GM18867 (cell line): ENCODE measurements around the gene PCID2.

Experiments
- ATAC-seq: cut with Tn5 transposase; IDR thresholded peaks from one replicate; pipeline ENCODE4 v1.9.1; 2021; ENCODE audit warnings: mild to moderate bottlenecking, moderate library complexity; ENCODE audit not compliant: unreplicated experiment

PCID2 gene

DNA sequence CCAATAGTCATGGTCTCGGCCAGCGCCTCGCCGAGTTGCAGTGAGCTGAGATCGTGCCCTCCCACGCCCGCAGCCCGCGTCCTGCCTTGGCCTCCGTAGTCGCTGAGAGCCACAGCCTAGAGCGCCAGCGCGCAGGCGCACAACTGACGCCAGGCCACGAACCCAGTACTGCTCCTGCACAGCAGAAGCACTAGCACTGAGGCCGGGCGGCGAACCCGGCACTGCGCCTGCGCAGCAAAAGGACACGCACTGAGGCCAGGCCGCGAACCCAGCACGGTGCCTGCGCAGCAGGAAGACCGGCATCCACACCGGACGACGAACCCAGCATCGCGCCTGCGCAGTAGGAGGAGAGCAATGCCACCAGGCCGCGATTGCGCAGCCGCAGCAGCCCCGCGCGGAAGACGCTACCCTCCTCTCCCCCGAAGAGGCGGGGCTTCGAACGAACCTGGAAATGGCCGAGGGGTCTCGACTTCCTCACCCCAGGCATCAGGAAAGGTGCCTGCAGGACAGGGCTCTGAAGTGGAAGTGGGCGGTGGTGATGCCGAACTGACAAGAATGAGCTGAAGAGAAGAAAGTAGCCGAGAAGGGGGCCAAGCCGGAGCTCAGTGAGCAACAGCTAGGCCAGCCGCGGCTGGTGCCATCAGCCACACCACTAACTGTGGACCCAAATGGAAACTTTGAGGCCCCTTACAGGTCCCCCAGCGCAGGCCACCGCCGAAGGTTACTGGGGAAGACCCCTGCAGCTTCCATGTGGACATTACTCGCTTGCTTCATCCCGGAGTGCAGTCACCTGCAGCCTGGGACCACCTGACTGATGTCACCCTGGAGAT is 78.3 kb downstream of the PCID2 start:
- no peak for ATAC-seq

DNA sequence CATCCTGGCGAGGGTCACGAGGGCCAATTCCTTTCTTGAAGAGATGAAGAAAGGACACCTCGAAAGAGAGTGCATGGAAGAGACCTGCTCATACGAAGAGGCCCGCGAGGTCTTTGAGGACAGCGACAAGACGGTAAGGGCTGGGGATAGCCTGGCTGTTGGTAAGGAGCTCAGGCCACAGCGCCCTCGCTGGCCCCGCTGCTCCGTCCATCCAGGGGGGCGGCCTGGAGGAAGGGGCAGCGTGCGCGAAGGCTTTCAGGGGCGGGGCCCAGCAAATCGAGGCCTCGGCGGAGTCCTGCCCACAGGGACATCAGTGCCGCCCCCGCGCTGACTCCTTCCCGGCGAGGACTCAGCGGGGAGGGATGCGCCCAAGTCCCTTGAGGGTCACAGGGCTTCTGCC is 79.0 kb downstream of the PCID2 start:
- ATAC-seq, result no peak
